ENCODE measurements around the gene PKD1L1.
"Not testable (repeated sequence)": the region's sequence is repeated elsewhere in the genome, so short reads cannot be mapped to it uniquely, and the experiment has no call there.

The PKD1L1 gene

DNA sequence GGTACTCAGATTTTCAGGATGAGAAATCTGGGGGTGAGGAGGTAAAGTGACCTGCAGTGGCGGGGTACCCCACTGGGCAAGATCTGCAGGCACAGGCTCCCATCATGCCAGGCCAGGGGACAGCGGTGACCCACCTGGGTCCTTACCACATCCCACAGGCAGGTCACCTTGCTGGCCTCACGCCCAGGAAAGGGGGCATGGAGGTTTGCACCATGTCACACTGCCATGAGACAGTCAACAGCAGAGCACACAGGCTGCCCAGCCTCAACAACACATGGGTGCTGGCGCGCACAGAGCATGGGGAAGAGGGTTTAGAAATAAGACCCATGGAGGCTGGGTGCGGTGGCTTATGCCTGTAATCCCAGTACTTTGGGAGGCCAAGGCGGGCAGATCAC is 914 bp downstream of the PKD1L1 start:
- H3K9me3 Mint-ChIP-seq: no peaks in the 10 kb centered on the region
- no peaks in the 10 kb centered on the region for H3K27me3 Mint-ChIP-seq
- H3K4me1 Mint-ChIP-seq (ENCODE audit: low read depth): no peaks in the 10 kb centered on the region
- no peak overlapping the region for H3K4me3 Mint-ChIP-seq
- no peaks in the 10 kb centered on the region for H3K36me3 Mint-ChIP-seq (ENCODE audit: low read depth)
- no peak overlapping the region for H3K27ac Mint-ChIP-seq

- Mint-ChIP-seq H3K27ac (no peak overlapping the region), H3K9me3 (no peaks in the 10 kb centered on the region), H3K4me3 (no peak overlapping the region), H3K27me3 (no peaks in the 10 kb centered on the region), H3K4me1 (ENCODE audit: low read depth) (no peaks in the 10 kb centered on the region), H3K36me3 (ENCODE audit: low read depth) (no peaks in the 10 kb centered on the region)
Measured at GRCh38 chr7:47946581-47947354, 1.5 kb downstream of the PKD1L1 start.

DNA sequence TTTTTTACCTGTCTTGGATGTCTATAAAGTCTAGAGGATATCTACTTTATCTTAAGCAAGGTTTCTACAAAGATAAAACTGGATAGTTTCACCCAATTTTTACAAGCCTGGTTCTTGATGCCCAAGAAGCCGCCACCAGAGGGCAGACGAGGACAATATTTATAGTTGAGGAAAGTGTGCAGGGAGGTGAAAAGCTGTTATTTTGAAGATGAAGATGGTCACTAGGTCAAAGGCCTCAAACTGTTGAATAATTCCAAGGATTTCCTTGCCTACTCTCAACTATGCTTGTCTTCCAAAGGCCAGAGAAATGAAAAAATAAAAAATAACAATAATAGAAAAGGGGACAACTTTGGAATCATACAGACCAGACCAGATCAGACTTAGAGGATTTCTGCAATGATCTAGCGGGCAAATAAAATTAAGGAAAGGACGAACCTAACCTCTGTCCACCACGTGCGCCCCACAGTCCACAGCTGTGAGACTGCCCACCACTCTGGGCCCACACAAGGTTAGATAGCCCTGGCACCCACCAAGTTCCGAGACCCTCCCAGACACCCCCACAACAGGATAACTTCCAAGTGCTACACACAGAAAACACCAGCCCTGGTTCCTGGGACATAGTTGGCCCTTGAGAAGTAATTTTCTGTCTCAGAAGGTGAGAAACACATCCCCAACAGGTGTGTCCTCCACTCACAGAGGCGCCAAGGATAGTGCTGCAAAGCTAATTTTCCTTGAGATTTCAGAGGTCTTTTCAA is 2.8 kb downstream of the PKD1L1 start:
- Mint-ChIP-seq H3K27me3 (no peaks in the 10 kb centered on the region), H3K27ac (no peak overlapping the region), H3K36me3 (ENCODE audit: low read depth) (no peaks in the 10 kb centered on the region), H3K4me1 (ENCODE audit: low read depth) (no peaks in the 10 kb centered on the region), H3K9me3 (no peaks in the 10 kb centered on the region), H3K4me3 (no peak overlapping the region)

DNA sequence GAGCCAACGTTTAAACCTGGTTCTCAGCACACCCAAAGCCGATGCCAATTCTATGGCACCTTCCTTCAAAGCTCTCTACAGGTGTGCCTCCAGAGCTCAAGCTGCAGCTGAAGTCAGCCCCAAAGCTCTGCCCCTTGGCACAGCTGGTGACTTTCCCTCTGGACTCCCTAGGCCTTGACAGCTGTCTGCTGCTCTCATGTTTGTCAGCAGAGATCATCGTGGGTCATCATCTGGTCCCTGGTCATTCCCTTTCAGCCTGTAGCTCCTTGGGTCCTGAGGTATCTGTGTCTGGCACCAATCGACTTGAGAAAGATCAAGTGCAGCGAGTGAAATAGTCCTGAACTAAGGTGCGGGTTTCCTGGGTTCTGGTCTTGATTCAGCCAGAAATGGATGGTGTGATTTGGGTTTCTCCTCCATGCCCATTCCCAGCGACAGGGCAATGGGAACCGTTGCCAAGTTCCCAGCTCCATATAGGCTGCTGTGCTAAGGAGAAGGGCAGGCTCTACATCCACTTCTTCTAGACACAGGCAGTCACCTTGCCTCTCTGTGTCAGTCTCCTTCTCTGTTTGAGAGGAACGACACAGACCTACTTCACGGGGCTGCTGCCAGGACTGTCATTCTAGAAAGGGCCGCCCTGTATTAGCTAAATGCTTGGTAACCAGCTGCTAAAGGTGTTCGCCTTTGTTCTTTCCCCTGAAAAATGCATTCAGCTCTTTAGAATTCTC is 3.6 kb downstream of the PKD1L1 start:
- no peaks in the 10 kb centered on the region for H3K4me1 Mint-ChIP-seq (ENCODE audit: low read depth)
- no peaks in the 10 kb centered on the region for H3K27me3 Mint-ChIP-seq
- H3K9me3 Mint-ChIP-seq: no peaks in the 10 kb centered on the region
- H3K27ac Mint-ChIP-seq: no peak overlapping the region
- H3K36me3 Mint-ChIP-seq (ENCODE audit: low read depth): no peaks in the 10 kb centered on the region
- no peak overlapping the region for H3K4me3 Mint-ChIP-seq

DNA sequence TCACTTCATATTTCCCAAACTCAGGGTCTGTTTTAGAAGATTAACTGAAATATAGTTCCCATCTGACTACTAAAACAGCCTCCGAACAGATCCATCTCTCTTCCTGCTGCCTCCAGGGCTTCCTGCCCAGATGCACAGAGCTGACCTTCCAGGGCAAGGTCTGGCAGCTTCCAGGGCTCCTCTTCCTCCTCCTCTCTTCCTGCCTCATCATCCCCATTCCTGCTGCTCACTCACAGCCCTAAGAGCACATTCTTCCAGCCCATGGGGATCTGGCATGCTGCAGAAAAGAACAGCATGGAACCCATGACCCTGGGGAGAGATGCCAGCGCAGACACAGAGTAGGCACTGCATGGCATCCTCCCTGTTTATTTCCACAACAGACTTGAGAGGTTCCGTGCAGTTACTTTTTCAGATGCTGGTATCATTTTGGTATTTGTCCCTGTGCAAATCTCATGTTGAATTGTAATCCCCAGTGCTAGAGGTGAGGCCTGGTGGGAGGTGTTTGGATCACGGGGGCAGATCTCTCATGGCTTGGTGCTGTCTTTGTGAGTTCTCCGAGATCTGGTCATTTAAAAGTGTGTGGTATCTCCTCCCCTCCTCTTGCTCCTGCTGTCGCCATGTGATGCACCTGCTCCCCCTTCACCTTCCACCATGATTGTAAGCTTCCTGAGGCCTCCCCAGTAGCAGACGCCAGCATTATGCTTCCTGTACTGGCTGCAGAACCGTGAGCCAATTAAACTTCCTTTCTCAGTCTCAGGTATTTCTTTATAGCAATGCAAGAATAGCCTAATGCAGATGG is 4.4 kb downstream of the PKD1L1 start:
- H3K4me1 Mint-ChIP-seq (ENCODE audit: low read depth): no peaks in the 10 kb centered on the region
- H3K4me3 Mint-ChIP-seq: no peak overlapping the region
- H3K27ac Mint-ChIP-seq: no peak overlapping the region
- no peaks in the 10 kb centered on the region for H3K9me3 Mint-ChIP-seq
- H3K36me3 Mint-ChIP-seq (ENCODE audit: low read depth): no peaks in the 10 kb centered on the region
- no peaks in the 10 kb centered on the region for H3K27me3 Mint-ChIP-seq

GRCh38 chr7:47942651-47943050 is 5.6 kb downstream of the PKD1L1 start:
- not testable (repeated sequence) for H3K27ac Mint-ChIP-seq; H3K36me3 Mint-ChIP-seq (ENCODE audit: low read depth); H3K4me3 Mint-ChIP-seq; H3K4me1 Mint-ChIP-seq (ENCODE audit: low read depth); H3K9me3 Mint-ChIP-seq; H3K27me3 Mint-ChIP-seq

- H3K4me3 Mint-ChIP-seq: no peak overlapping the region
- H3K27ac Mint-ChIP-seq: no peak overlapping the region
- H3K36me3 Mint-ChIP-seq (ENCODE audit: low read depth): no peaks in the 10 kb centered on the region
- no peaks in the 10 kb centered on the region for H3K27me3 Mint-ChIP-seq
- peaks cover 5% of the 10 kb centered on the region for H3K4me1 Mint-ChIP-seq (ENCODE audit: low read depth)
- no peaks in the 10 kb centered on the region for H3K9me3 Mint-ChIP-seq
Measured at GRCh38 chr7:47942132-47942531, 6.1 kb downstream of the PKD1L1 start.

DNA sequence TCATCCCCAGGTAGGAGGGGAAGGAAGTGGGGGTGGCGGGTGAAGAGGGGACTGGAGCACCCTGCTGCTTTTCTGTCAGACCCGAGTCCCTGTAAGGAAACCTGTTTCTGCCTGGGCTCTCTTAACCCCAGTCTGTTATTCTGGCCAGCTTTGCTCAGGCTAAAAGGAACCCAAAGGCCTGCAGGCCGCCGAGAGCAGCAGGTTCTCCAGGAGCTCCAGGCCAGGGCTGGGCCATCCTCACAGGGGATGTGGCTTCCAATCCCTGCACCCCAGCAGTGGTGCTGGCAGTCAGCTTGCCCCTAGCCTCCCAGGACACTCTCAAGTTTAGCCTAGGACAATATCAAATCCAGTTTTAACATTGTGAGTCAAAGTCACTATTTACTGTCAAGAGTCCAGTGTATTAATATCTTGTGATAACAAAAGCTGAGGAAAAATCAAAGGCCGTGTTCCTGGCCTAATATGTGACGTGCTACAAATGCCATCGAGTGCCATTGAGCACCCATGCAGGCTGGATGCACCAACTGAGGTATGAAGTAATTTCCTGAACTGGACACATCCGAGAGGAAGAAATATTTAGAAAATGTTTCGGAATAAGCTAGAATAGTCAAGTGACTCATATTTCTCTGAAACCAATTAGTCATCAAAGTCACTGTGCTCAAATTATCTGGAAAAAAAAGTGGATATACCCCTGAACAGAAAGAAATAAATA is 7.0 kb downstream of the PKD1L1 start:
- H3K36me3 Mint-ChIP-seq (ENCODE audit: low read depth): no peaks in the 10 kb centered on the region
- H3K4me3 Mint-ChIP-seq: no peak overlapping the region
- no peak overlapping the region for H3K27ac Mint-ChIP-seq
- H3K27me3 Mint-ChIP-seq: no peaks in the 10 kb centered on the region
- H3K9me3 Mint-ChIP-seq: no peaks in the 10 kb centered on the region
- H3K4me1 Mint-ChIP-seq (ENCODE audit: low read depth): peaks cover 6% of the 10 kb centered on the region

- H3K4me3 Mint-ChIP-seq: no peak overlapping the region
- no peak overlapping the region for H3K27ac Mint-ChIP-seq
- no peaks in the 10 kb centered on the region for H3K27me3 Mint-ChIP-seq
- peaks cover 6% of the 10 kb centered on the region for H3K4me1 Mint-ChIP-seq (ENCODE audit: low read depth)
- no peaks in the 10 kb centered on the region for H3K9me3 Mint-ChIP-seq
- H3K36me3 Mint-ChIP-seq (ENCODE audit: low read depth): no peaks in the 10 kb centered on the region
Measured at GRCh38 chr7:47940088-47941013, 7.9 kb downstream of the PKD1L1 start.

- Mint-ChIP-seq H3K27ac (no peak overlapping the region), H3K4me1 (ENCODE audit: low read depth) (peaks cover 6% of the 10 kb centered on the region), H3K27me3 (no peaks in the 10 kb centered on the region), H3K4me3 (no peak overlapping the region), H3K9me3 (no peaks in the 10 kb centered on the region), H3K36me3 (ENCODE audit: low read depth) (no peaks in the 10 kb centered on the region)
Measured at GRCh38 chr7:47939425-47940036, 8.7 kb downstream of the PKD1L1 start.

DNA sequence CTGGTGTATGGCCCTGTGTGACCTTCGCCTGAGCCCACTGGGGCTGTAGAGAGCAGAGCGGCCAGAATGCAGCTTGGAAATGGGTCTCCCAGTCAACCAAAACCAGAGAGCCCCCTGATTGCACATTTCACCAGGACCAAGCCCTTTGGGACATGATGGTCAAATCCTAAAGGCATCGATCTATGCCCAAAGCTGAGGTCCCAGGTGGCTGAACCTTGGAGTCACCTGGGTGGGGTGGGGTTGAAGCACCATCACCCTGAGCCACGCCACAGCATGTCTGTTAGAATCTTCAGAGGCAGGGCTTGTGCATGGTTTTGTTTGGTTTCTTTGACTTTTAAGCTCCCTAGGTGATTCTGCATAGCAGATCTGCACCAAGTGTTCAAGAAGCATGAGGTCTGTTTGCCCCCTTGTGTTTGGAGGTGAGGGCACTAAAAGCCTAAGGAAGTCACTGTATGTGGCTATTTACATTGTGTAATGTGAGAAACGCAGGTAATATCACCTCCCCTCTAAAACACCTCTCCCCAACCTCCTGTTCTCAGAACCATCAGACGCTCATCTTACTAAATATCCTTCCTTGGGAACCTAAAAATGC is 9.6 kb downstream of the PKD1L1 start:
- no peak overlapping the region for H3K4me3 Mint-ChIP-seq
- H3K27ac Mint-ChIP-seq: no peak overlapping the region
- H3K4me1 Mint-ChIP-seq (ENCODE audit: low read depth): peaks cover 6% of the 10 kb centered on the region
- no peaks in the 10 kb centered on the region for H3K36me3 Mint-ChIP-seq (ENCODE audit: low read depth)
- H3K27me3 Mint-ChIP-seq: no peaks in the 10 kb centered on the region
- no peaks in the 10 kb centered on the region for H3K9me3 Mint-ChIP-seq

DNA sequence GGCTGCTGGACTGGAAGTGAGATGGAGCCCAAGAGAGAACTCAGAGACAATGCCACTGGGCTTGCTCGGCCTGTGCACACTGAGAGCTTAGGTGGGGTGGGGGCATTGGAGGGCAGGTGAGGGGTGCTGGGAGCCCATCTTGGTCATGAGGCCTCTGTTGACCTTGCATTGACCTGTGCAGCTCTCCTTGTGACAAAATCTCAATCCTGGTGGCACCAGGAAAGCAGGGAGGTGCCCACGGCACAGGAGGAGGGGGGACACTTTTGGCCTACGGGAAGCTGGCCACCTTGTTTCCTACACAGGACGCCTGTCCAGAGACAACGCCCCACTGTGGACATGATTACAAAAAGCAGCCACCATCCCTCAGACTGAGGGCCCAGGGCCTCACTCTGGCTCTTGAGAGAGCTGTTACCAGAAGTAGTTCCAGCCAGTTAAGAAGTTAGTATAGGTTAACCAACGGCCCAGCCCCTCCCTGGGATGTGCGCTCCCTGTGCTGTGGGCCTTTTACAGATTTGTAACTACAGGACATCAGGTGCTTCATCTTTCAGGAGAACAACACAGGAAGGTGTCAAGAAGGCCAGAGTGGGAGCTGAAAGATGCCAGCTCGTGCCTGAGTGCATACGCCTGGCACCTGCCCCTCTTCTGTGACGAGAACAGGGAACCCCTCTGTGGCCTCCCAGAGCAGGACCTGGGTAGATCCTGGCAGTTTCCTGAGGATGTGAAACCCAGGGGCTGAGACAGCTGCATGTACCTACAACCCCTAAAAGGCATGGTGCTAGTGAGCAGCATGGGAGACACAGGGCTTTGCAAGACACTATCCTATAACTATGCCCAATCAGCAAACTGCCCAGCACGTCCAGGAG is 10.3 kb downstream of the PKD1L1 start:
- Mint-ChIP-seq H3K27ac (no peak overlapping the region), H3K9me3 (no peaks in the 10 kb centered on the region), H3K27me3 (no peaks in the 10 kb centered on the region), H3K36me3 (ENCODE audit: low read depth) (no peaks in the 10 kb centered on the region), H3K4me3 (no peak overlapping the region), H3K4me1 (ENCODE audit: low read depth) (peaks cover 6% of the 10 kb centered on the region)
